Colonic mucosa (tissue), 4 donors: ENCODE data around the gene NFE2L2. TPM values are rescaled to one million over a fixed set of nuclear protein-coding genes. Genes with fewer than 3 reads are reported as not detected.
A peak's percentile ranks its signal among the peaks of the same experiment; 100 is the strongest.

Source experiments
- DNase-seq: peaks from one replicate; pipeline ENCODE4 v3.0.0-alpha.2; 2020
- H3K27ac ChIP-seq: fragments of 200-600 bp; one replicate; pipeline ENCODE4 v1.8.0; 2021
- H3K27me3 ChIP-seq: fragments of 200-600 bp; one replicate; pipeline ENCODE4 v1.8.0; 2021
- H3K36me3 ChIP-seq: fragments of 200-600 bp; one replicate; pipeline ENCODE4 v1.8.0; 2021
- H3K4me1 ChIP-seq: fragments of 200-600 bp; one replicate; pipeline ENCODE4 v1.8.0; 2021; ENCODE audit warnings: mild to moderate bottlenecking
- H3K4me3 ChIP-seq: fragments of 200-600 bp; one replicate; pipeline ENCODE4 v1.8.0; 2021
- H3K9ac ChIP-seq, 2 donors: one replicate each; pipeline ENCODE4 v1.7.0; 2013; ENCODE audit warnings: control low read depth in 2 of 2, low read depth in 2 of 2, low read length in 2 of 2
- H3K9me3 ChIP-seq: fragments of 200-600 bp; one replicate; pipeline ENCODE4 v1.8.0; 2021
- intact Hi-C: fragments of 100-400 bp; cut with DNase I; formaldehyde crosslinking; loops from one replicate; pipeline ENCODE4 v1.14.1; 2022
- total RNA-seq, 2 donors: library from RNA; stranded (reverse); fragmentation: NEBNext Ultra II Directional in 1 of 2; extraction: Animal tissue kit (Norgen Biotek cat#: 25700) in 1 of 2; gene quantifications; one replicate each; pipeline ENCODE4 v1.2.1, GENCODE V29; 2021
- TF ChIP-seq, protein P1 (sequence below): fragments of 200-600 bp; IDR thresholded peaks from one replicate; pipeline ENCODE4 v1.8.0; 2022; ENCODE audit warnings: antibody characterized with exemption, mild to moderate bottlenecking
- donor health status: healthy.
- donor health status: DM: no; HTN: no; CAD: no.
- donor health status: DM: no; HTN: no; CAD: no.

The NFE2L2 gene
- total RNA-seq, 2 donors from 2014 or later, result 81.5 to 87.6 TPM

DNA sequence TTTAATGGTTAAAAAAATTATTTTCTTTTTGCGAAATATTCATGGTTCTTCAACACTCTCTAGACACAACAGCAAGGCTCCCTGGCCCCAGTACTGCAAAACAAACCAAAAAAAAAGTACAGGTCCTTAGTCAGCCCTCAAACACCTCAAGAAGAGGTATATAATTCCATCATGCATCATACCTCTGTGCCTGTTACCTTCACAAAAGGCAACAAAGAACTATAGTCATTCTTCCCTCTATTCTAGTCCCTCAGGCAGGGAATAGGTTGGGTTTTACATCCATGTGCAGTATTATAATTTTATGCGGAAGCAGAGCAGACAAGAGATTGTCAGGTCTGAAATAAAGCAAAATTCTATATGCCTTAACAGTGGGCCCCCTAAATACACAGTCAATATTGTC, 8.5 kb downstream of the NFE2L2 start:
- H3K27ac ChIP-seq, result peak overlapping the region; percentile 62

DNA sequence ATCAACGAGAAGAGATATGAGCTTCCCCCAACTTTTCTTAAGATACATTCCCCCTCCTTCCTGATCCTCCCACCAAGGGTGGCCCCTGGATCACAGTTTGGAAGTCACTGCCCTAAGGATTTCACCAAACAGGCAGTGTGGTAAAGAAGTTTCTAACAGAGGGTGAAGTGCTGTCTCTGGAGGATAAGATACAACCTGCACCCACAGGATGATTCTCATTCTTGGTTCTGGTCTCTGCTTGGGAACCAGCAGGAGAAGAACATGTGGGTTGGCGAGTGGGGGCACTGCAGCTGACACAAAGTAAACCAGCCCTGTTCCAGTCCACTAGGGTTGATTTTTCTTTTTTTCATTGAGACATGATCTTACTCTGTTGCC, 9.3 kb downstream of the NFE2L2 start:
- Histone ChIP-seq H3K4me3 (no peak overlapping the region), H3K4me1 (peaks cover 42% of the 10 kb centered on the region), H3K27me3 (no peaks in the 10 kb centered on the region), H3K9ac (peak overlapping the region in 1 of 2 donors; percentile 22), H3K36me3 (no peaks in the 10 kb centered on the region), H3K27ac (peak overlapping the region; percentile 62), H3K9me3 (no peaks in the 10 kb centered on the region)
- DNase-seq, result no peak
- intact Hi-C loops, result no loop called here
- TF ChIP-seq, protein P1, sequence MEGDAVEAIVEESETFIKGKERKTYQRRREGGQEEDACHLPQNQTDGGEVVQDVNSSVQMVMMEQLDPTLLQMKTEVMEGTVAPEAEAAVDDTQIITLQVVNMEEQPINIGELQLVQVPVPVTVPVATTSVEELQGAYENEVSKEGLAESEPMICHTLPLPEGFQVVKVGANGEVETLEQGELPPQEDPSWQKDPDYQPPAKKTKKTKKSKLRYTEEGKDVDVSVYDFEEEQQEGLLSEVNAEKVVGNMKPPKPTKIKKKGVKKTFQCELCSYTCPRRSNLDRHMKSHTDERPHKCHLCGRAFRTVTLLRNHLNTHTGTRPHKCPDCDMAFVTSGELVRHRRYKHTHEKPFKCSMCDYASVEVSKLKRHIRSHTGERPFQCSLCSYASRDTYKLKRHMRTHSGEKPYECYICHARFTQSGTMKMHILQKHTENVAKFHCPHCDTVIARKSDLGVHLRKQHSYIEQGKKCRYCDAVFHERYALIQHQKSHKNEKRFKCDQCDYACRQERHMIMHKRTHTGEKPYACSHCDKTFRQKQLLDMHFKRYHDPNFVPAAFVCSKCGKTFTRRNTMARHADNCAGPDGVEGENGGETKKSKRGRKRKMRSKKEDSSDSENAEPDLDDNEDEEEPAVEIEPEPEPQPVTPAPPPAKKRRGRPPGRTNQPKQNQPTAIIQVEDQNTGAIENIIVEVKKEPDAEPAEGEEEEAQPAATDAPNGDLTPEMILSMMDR, result no peak

More for the DNA sequence above, 8.5 kb downstream of the NFE2L2 start:
- TF ChIP-seq, protein P1, result no peak
- no peak overlapping the region for H3K9ac ChIP-seq
- H3K4me1 ChIP-seq, result peaks cover 39% of the 10 kb centered on the region
- H3K36me3 ChIP-seq, result no peaks in the 10 kb centered on the region
- no peak for DNase-seq
- intact Hi-C loops, result no loop called here
- H3K9me3 ChIP-seq, result no peaks in the 10 kb centered on the region
- H3K27me3 ChIP-seq, result no peaks in the 10 kb centered on the region
- no peak overlapping the region for H3K4me3 ChIP-seq

- Histone ChIP-seq H3K27me3 (no peaks in the 10 kb centered on the region), H3K4me3 (no peak overlapping the region), H3K4me1 (peaks cover 42% of the 10 kb centered on the region), H3K27ac (peak overlapping the region; percentile 62), H3K9me3 (no peaks in the 10 kb centered on the region), H3K9ac (peak overlapping the region in 1 of 2 donors; percentile 22), H3K36me3 (no peaks in the 10 kb centered on the region)
- intact Hi-C loops, result loop anchor here (5.0 kb wide), 1 partner anchor 87 kb away; no protein-coding TSS in a partner anchor
- TF ChIP-seq, protein P1, result peak; percentile 51
- peak; percentile 87 for DNase-seq
Measured at GRCh38 chr2:177254433-177255226, 9.9 kb downstream of the NFE2L2 start.

DNA sequence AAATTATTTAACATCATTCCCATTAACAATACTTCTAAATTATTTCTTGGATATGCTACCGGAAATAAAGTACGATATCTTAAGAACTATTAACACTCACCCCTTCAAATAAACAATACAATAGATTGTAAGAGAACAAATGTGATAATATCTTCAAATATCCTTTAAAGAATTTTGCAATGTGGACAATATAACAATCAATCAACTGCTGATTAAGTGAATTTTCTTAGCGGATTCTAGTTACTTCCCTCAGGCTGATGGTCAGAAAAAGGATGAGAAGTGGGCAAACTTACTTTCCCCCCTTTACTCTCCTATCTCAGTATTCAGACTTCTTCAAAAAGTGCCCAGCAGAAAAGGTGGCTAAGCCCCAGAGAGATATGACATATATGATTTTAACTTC, 10.8 kb downstream of the NFE2L2 start:
- Histone ChIP-seq H3K4me3 (no peak overlapping the region), H3K9ac (no peak overlapping the region), H3K9me3 (no peaks in the 10 kb centered on the region), H3K27ac (peak overlapping the region; percentile 62), H3K36me3 (no peaks in the 10 kb centered on the region), H3K27me3 (no peaks in the 10 kb centered on the region), H3K4me1 (peaks cover 42% of the 10 kb centered on the region)
- no peak for DNase-seq
- intact Hi-C loops, result loop anchor here (5.0 kb wide), 1 partner anchor 86 kb away; no protein-coding TSS in a partner anchor
- TF ChIP-seq, protein P1, result no peak

GRCh38 chr2:177252808-177253531, 11.6 kb downstream of the NFE2L2 start:
- intact Hi-C loops, result loop anchor here (5.0 kb wide), 1 partner anchor 86 kb away; no protein-coding TSS in a partner anchor
- no peak for DNase-seq
- H3K9ac ChIP-seq, result no peak overlapping the region

More at GRCh38 chr2:177252808-177253531, 11.6 kb downstream of the NFE2L2 start:
- Histone ChIP-seq H3K9me3 (no peaks in the 10 kb centered on the region), H3K27ac (peak overlapping the region; percentile 68), H3K36me3 (no peaks in the 10 kb centered on the region), H3K4me3 (no peak overlapping the region), H3K4me1 (peaks cover 42% of the 10 kb centered on the region), H3K27me3 (no peaks in the 10 kb centered on the region)
- TF ChIP-seq, protein P1, result no peak
